BLaER1 (cell line): Measurements from ENCODE around the gene TTYH1.
"Not testable (repeated sequence)": the region's sequence is repeated elsewhere in the genome, so short reads cannot be mapped to it uniquely, and the experiment has no call there.

Experiments
- H3K27ac ChIP-seq: shearing (Covaris generic); formaldehyde crosslinking; 2 replicates; pipeline ENCODE4 v1.8.1; 2022
- H3K27me3 ChIP-seq: shearing (Covaris generic); formaldehyde crosslinking; 2 replicates; pipeline ENCODE4 v1.8.1; 2022
- H3K36me3 ChIP-seq: shearing (Covaris generic); formaldehyde crosslinking; 2 replicates; pipeline ENCODE4 v1.8.1; 2022
- H3K4me1 ChIP-seq: shearing (Covaris generic); formaldehyde crosslinking; 2 replicates; pipeline ENCODE4 v1.8.1; 2022
- H3K4me2 ChIP-seq: shearing (Covaris generic); formaldehyde crosslinking; 2 replicates; pipeline ENCODE4 v1.8.1; 2022
- H3K4me3 ChIP-seq: shearing (Covaris generic); formaldehyde crosslinking; 2 replicates; pipeline ENCODE4 v1.8.1; 2022
- H3K9ac ChIP-seq: shearing (Covaris generic); formaldehyde crosslinking; 2 replicates; pipeline ENCODE4 v1.8.1; 2022
- H3K9me3 ChIP-seq: shearing (Covaris generic); formaldehyde crosslinking; 2 replicates; pipeline ENCODE4 v1.8.1; 2022
- H4K20me1 ChIP-seq: shearing (Covaris generic); formaldehyde crosslinking; 2 replicates; pipeline ENCODE4 v1.8.1; 2022
- Cebpa-rat ChIP-seq: shearing (Covaris generic); IDR thresholded peaks from 2 replicates; pipeline ENCODE4 v1.8.1; 2022

The TTYH1 gene

DNA sequence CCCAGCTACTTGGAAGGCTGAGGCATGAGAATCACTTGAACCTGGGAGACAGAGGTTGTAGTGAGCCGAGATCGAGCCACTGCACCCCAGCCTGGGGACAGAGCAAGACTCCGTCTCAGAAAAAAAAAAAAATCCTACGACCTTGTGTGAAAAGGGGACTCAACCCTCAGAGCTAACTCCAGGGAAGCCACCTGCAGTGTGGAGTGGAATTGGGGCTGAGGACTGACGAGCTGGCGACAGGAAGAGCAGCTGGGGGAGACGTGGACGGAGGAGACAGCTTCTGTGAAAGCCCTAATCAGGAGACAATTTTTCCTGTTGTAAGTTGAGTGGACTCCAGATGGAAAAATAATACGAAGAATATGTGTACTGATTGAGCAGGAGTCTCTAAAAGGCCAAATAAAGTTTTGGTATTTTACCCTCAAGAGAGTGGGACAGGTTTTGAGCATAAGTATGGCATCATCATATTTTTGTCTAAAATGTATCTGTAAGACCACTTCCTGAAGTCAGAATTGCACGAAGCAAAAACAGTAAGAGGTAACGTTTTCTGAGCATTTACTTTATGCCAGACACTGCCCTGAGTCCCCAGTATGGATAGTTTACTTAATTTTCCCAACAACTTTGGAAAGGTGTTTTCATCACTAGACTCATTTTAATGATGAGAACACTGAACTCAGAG is 38.5 kb upstream of the TTYH1 start:
- no peak for TF ChIP-seq Cebpa-rat
- H3K4me2 ChIP-seq, result peak overlapping the region; percentile 92
- H3K4me1 ChIP-seq, result peaks cover 95% of the 10 kb centered on the region

DNA sequence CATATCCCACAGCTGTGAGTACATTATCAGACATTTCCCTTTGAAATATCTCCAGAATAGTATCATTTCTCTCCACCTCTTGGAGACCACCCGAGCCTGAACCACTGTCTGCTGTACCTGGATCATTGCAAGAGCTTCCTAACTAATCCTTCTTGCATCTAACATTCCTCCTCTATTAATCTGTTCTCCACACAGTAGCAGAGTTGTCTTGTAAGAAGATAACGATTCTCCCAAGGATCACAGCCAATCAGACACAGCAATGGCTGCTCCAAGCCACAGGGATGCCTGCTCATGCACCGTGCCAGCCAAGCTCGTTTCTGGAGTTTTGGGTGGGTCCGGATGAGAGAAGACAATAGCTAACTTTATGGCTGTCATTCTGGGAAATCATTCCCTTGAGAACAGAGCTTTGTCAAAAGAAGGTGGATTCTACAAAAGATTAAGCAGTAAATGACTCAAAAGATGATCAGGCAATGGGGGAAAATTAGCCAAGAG is 36.0 kb upstream of the TTYH1 start:
- Histone ChIP-seq H3K4me3 (peak overlapping the region; percentile 53), H3K36me3 (no peaks in the 10 kb centered on the region), H3K27me3 (no peaks in the 10 kb centered on the region), H4K20me1 (no peaks in the 10 kb centered on the region), H3K9me3 (peaks cover 24% of the 10 kb centered on the region), H3K4me2 (peak overlapping the region; percentile 92), H3K4me1 (peaks cover 74% of the 10 kb centered on the region), H3K27ac (peak overlapping the region; percentile 98), H3K9ac (peak overlapping the region; percentile 84)
- TF ChIP-seq Cebpa-rat, result no peak

More for the DNA sequence above, 38.5 kb upstream of the TTYH1 start:
- H3K9me3 ChIP-seq, result peaks cover 13% of the 10 kb centered on the region
- no peak overlapping the region for H3K4me3 ChIP-seq
- H3K27me3 ChIP-seq, result no peaks in the 10 kb centered on the region
- H3K9ac ChIP-seq, result peak overlapping the region; percentile 63
- no peaks in the 10 kb centered on the region for H3K36me3 ChIP-seq
- H3K27ac ChIP-seq, result peak overlapping the region; percentile 98
- H4K20me1 ChIP-seq, result no peaks in the 10 kb centered on the region

DNA sequence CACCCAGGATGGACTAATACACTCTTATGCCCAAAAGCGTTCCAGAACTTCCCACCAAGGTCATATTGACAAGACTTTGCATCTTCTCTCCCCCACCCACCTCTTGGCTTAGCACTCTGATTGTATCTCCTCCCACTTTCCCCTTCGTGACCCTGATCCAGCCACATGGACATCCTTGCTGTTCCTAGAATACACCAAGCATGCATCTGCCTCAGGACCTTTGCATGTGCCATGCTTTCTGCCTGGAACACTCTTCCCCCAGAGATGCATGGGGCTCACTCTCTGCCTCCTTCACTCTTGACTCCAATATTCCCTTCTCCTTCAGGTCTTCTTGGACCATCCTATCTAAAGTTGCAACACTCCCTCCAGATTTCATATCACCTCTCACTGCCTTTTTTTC is 34.4 kb upstream of the TTYH1 start:
- Histone ChIP-seq H3K27me3 (no peaks in the 10 kb centered on the region), H4K20me1 (no peaks in the 10 kb centered on the region), H3K27ac (peak overlapping the region; percentile 98), H3K9ac (no peak overlapping the region), H3K36me3 (no peaks in the 10 kb centered on the region), H3K4me3 (no peak overlapping the region), H3K9me3 (peaks cover 24% of the 10 kb centered on the region), H3K4me2 (peak overlapping the region; percentile 92; the same call in 1 of the 2 replicates), H3K4me1 (peaks cover 71% of the 10 kb centered on the region)
- no peak for TF ChIP-seq Cebpa-rat

DNA sequence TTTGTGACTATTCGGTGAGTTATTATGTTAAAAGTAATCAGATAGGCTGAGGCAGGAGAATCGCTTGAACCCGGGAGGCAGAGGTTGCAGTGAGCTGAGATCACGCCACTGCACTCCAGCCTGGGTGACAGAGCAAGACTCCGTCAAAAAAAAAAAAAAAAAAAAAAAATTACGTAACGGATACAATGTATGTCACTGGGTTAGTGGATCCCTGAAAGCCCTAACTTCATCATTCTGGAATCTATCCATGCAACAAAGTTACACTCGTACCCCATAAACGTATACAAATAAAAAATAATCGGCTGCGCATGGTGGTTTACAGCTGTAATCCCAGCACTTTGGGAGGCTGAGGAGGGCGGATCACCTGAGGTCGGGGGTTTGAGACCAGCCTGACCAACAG is 33.2 kb upstream of the TTYH1 start:
- not testable (repeated sequence) for H3K4me3 ChIP-seq, H3K36me3 ChIP-seq, H4K20me1 ChIP-seq, H3K27me3 ChIP-seq, H3K9ac ChIP-seq, H3K4me2 ChIP-seq
- Histone ChIP-seq H3K9me3 (peaks cover 24% of the 10 kb centered on the region), H3K27ac (0 out of 2 replicates have a peak overlapping the region, but pooled peaks have one; percentile 6), H3K4me1 (peaks cover 71% of the 10 kb centered on the region)

DNA sequence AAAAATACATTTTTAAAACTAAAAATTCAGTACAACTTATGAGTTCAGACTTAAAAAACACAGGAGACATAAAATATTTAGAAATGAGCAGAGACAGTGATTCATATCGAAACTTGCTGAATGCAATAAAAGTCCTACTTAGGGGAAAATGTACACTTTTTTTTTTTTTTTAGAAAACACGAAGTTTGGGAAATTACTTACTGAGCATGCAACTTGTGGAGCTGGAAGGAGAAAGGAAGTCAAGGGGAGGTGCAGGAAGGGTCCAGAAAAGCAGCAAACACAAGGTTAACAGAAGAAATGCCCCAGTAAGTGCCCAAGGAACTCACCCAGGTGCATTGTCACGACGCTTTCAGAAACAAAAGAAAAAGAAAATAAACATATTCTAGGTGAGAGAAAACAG is 31.9 kb upstream of the TTYH1 start:
- no peak for TF ChIP-seq Cebpa-rat
- Histone ChIP-seq H3K27ac (no peak overlapping the region), H3K9me3 (peaks cover 24% of the 10 kb centered on the region), H3K9ac (no peak overlapping the region), H3K4me3 (no peak overlapping the region), H4K20me1 (no peaks in the 10 kb centered on the region), H3K4me1 (peaks cover 69% of the 10 kb centered on the region), H3K36me3 (no peaks in the 10 kb centered on the region), H3K4me2 (no peak overlapping the region), H3K27me3 (no peaks in the 10 kb centered on the region)

DNA sequence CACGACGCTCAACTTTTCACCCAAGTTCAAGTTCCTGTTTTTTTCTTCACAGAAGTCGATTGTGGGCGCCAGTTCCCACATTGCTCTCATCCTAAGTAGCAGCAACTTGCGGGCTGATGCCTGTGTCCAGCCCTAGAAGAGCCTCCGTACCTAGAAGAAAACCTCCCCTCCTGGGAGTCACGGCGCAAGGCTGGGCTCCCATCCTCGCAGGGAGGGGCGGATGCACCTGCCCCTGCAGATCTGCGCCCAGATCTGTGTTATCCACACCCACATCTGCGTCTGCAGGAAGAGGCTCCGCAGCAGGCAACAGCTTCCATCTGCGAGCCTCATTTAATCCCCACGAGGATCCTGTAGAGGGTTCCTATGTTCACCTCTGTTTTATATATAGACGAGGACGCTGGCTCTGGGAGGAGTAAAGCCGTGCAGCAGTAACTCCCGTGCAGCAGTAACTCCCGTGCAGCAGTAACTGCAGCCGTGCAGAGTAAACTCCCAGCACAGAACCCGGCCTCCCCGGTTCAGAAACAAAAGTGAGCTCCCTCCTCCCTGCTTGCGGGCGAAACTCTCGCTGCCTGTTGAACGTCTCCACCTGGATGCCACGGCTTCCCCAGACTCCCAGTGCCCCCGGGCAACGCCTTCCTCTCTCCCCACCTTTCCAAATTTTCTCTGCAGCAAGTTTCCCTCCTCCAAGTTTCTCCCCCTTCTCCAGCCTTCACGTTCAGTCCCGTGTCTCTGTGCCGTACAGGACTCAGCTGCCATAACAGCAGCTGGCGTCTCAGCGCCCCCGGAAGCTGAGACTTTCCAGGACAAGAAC is 27.1 kb upstream of the TTYH1 start:
- peak overlapping the region; percentile 63 for H3K4me3 ChIP-seq
- peak overlapping the region; percentile 93 for H3K4me2 ChIP-seq
- no peaks in the 10 kb centered on the region for H3K36me3 ChIP-seq
- H3K27ac ChIP-seq, result peak overlapping the region; percentile 96
- H4K20me1 ChIP-seq, result no peaks in the 10 kb centered on the region
- no peaks in the 10 kb centered on the region for H3K27me3 ChIP-seq
- peaks cover 15% of the 10 kb centered on the region for H3K9me3 ChIP-seq
- no peak for TF ChIP-seq Cebpa-rat
- H3K9ac ChIP-seq, result peak overlapping the region; percentile 83
- peaks cover 74% of the 10 kb centered on the region for H3K4me1 ChIP-seq

DNA sequence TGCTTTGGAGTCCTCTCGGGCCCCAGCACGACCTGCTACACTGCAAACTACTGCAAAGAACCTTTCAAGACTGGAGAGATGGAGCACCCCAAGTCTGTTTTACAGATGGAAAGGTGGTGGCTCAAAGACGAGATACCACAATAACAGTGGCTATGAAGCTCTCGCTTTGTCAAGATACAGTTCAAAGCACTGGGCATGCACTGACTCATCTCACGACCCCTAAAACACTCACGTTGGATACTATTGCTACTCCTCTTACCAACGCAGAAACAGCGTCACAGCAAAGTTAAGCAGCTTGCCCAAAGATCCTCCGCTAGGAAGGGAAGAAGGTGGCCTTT is 26.5 kb upstream of the TTYH1 start:
- H3K27me3 ChIP-seq, result no peaks in the 10 kb centered on the region
- peak overlapping the region; percentile 63 for H3K4me3 ChIP-seq
- peak overlapping the region; percentile 96 for H3K27ac ChIP-seq
- H4K20me1 ChIP-seq, result no peaks in the 10 kb centered on the region
- H3K9me3 ChIP-seq, result peaks cover 13% of the 10 kb centered on the region
- H3K4me2 ChIP-seq, result peak overlapping the region; percentile 93
- no peak for TF ChIP-seq Cebpa-rat
- peak overlapping the region; percentile 83 for H3K9ac ChIP-seq
- H3K4me1 ChIP-seq, result peaks cover 80% of the 10 kb centered on the region
- no peaks in the 10 kb centered on the region for H3K36me3 ChIP-seq

DNA sequence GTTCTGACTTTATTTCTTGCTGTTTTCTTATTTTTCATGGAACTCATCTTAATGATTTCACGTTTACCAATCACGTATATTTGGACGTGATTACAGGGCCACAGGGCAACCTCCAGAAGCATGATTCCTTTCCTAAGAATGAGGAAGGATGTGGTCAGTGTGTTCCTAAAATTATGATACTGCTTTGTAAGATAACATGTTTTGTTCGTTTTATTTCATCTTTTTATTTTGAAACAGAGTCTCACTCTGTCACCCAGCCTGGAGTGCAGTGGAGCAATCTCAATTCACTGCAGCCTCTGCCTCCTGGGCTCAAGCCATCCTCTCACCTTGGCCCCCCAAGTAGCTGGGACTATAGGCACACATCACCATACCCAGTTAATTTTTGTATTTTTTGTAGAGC is 25.7 kb upstream of the TTYH1 start:
- H3K27ac ChIP-seq, result peak overlapping the region; percentile 96
- H3K4me2 ChIP-seq, result peak overlapping the region; percentile 93
- no peak for TF ChIP-seq Cebpa-rat
- H3K9ac ChIP-seq, result peak overlapping the region; percentile 83
- peak overlapping the region; percentile 63 for H3K4me3 ChIP-seq
- no peaks in the 10 kb centered on the region for H3K27me3 ChIP-seq
- peaks cover 81% of the 10 kb centered on the region for H3K4me1 ChIP-seq
- H3K9me3 ChIP-seq, result peaks cover 9% of the 10 kb centered on the region
- no peaks in the 10 kb centered on the region for H3K36me3 ChIP-seq
- H4K20me1 ChIP-seq, result no peaks in the 10 kb centered on the region

DNA sequence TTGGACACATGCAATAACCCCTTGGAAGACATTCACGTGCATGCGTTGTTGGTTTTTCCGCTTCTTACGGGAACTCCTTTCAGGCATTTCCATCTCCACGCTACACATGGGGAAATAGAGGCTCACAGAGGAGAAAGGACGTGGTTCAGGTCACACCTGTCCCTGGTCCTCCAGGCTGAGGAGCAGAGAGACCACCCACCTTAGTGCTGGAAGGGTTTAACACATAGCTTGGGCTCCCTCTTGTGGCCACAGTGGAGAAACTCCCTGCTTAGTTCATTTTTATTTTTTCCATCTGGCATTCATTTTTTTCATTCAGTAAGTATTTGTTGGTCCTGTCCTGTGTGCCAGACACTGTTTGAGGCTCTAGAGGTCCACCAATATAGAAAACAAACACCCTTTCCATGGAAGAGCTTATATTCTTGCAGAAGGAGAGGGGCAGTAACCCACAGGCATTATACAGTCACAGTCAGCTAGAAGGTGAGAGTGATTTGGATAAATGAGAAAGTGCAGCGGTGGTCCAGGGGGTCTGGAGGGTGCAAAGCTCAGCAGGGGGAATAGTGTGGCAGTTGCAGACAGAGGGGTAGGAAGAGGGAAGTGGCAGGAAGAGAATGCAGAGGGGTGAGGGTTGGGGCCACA is 24.2 kb upstream of the TTYH1 start:
- Histone ChIP-seq H3K4me1 (peaks cover 67% of the 10 kb centered on the region), H4K20me1 (no peaks in the 10 kb centered on the region), H3K4me2 (peak overlapping the region; percentile 93), H3K9ac (peak overlapping the region; percentile 83), H3K4me3 (no peak overlapping the region), H3K27ac (peak overlapping the region; percentile 96), H3K36me3 (no peaks in the 10 kb centered on the region), H3K27me3 (no peaks in the 10 kb centered on the region), H3K9me3 (peaks cover 9% of the 10 kb centered on the region)
- TF ChIP-seq Cebpa-rat, result no peak
